Activated naive CD4-positive, alpha-beta T cell treated with anti-CD3 and anti-CD28 coated beads, Interleukin-2, amount 50 U/mL, for 16 hours (primary cell): ENCODE data around the gene CCDC148.
"Not testable (repeated sequence)": the region's sequence is repeated elsewhere in the genome, so short reads cannot be mapped to it uniquely, and the experiment has no call there.

ENCODE experiments used
- DNase-seq: peaks from one replicate; pipeline ENCODE4 v3.0.0-alpha.2; 2020

Gene CCDC148

DNA sequence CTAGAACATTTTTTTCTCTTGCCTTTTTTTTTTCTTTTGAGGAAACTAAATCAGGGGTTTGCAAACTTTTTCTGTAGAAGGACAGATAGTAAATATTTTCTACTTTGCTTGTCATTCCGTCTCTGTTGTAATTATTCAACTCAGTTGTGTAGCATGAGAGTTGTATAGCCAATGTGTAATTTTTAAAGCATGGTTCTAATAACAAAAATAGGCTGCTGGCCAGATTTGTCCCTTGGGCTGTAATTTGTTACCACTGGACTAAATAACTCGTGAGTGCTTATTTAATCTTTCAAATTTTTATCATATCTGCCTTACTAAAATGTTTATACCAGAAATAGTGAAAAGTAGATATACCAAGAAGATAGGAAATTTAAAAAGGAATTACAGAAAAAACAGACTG lies 43.0 kb downstream of the CCDC148 start:
- DNase-seq, result no peak

DNA sequence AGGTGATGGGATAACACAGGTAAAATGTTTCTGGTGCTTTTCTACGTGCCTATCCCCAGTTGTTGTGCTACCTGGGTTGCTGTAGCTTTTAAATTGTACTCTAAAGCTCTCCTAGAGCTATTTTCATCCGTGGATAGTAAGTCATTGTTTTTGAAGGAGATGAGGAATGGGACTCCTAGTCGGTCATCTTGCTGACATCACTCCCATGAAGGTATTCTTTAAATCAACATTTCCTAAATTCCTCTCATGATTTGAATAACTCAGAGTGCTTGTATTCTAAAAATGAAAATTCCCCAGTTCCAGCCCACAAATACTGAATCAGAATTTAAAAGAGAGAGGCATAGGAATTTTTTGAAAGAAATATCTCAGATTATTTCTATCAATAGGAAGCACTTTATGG lies 44.3 kb downstream of the CCDC148 start:
- no peak for DNase-seq

DNA sequence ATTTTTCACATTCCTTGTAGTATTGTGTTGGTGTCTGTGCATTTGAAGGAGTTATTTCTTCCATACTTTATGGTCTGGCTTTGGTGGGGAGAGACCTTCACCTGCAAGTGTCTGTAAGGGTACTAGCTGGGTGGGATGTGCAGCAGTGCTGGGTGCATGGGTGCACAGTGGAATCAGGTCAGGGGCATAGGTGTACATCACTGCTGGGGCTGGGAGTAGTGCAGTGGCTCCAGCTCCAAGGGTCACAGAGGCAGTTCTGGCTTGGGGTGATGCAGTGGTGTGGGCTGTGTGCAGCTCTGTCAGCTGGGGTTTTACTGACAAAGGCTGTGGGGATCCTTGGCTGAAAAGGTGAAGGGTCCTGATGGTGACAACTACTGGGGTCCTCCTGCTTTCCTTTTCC lies 44.8 kb downstream of the CCDC148 start:
- no peak for DNase-seq

GRCh38 chr2:158410132-158410531 lies 46.4 kb downstream of the CCDC148 start:
- DNase-seq, result no peak

DNA sequence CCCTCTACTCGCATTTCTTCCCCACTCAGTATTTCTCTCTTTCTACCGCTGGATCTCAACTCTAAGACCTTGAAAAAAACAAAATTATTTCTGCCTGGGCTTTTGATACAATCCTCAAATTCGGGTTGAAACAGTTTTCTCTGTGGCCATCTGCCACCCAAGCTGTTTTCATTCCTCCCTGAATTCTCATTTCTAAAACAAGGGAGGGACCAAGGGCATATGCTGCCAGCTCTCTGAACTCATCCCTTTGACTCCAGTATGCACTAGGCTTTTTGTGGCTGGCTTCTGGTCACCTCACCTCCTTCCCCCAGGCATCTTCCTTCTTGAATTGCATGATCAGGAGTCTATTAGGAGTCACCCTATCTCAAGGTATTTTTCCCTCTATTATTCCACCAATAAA lies 49.5 kb downstream of the CCDC148 start:
- no peak for DNase-seq

- DNase-seq, result no peak
Observed at GRCh38 chr2:158405341-158405740, 51.2 kb downstream of the CCDC148 start.

DNA sequence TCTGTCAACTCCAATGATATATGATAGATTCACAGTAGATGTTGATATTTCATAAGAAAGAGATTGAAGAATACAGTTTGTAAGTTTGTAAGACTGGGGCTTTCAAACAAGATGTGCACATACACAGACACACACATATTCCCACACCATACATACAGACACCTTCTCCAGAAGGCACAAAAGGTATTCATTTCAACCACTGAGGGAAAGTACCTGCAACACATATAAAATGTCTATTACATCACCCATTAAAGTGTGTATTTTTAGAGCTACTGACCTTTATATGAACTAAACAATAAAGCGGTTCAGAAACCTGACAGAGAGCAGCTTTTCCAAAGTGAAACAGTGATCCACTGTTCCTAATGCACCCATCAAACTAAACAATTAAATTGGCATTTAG lies 53.3 kb downstream of the CCDC148 start:
- DNase-seq, result no peak

DNA sequence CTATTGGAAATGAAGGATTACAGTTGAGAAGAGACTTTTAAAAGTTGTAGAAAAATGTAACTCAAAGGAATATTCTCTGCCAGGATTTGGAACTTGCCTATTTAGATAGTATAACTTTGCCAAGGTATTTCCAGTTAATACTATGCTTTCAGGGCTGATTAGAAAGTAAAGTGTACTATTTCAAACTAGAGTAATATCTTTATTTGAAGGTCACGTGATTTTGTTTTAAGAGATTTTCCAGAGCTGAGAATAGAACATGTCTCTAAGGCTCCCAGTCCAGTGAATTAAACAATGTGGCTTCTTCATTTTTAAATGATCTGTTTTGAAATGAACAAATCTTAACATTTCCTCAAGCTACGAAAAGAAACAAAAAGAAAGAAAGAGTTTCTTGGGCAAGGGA lies 53.9 kb downstream of the CCDC148 start:
- DNase-seq, result no peak

DNA sequence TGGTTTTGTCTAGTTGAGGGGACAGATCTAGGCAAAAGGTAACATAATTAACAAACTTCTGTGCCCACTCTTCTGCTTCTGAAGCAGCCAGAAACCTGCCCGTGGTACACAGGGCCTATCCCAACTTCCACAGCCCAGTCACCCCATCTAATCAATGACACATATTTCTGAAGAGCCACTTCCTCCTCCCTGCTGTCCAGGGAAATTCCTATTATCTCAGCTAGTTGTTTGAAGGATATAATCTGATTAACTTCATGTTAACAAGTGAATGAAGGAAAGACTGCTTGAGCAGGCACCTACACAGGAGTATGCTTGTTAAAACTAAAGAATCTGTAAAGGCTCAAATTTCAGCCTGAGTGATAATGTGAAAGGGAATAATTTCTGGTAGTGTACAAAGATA lies 61.4 kb downstream of the CCDC148 start:
- no peak for DNase-seq

DNA sequence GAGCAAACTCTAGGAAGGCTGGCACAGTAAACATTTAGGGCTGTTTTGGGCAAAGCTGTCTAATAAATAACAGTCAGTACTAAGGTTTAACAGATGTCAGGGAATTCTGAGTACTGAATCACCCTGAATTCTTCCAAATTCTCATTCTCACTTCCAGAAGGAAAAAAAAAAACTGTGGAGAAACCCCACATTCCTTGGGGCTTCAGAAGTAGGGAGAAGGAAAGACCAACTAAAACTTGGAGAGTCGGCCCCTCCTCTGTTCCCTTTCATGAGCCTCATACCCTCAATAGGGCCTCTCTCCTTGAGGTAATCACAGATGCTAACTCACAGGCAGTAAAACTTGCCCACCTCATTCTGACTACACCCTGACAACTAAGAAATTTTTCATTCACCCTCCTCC lies 62.1 kb downstream of the CCDC148 start:
- no peak for DNase-seq

DNA sequence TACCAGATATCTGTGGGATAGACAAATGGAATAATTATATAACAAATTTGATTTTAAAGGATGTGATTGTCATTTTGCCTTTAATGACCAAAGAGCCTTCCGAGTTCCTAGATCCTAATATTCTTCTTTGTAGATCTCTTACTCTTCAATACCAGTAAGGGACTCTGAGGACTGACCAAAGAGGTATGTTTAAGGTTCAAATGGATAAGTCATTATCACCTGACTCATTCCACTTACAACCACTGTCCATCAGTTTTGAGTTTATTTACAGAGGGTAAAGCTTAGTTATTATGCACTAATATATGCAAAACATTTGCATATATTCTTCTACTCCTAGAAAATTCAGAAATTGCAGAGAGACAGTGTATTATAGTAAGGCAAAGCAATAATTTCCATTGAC lies 62.7 kb downstream of the CCDC148 start:
- DNase-seq, result no peak

DNA sequence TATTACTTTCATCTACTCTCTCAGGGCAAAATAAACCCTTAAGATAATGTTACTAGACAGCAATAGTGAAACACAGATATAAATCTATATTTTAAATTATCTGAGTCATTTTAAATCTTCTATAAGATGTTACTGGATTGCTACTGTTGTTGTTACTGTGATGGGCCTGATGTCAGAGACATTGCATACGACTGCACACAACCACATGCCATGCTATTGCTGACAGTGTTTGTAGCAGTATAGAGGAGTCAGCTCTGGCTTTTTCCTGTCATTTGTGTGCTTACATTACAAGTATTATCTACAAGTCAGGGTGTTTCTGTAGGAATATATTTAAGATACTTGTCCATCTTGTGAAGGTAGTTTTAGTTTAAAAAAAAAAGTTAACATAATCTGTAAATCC lies 63.9 kb downstream of the CCDC148 start:
- DNase-seq, result no peak

DNA sequence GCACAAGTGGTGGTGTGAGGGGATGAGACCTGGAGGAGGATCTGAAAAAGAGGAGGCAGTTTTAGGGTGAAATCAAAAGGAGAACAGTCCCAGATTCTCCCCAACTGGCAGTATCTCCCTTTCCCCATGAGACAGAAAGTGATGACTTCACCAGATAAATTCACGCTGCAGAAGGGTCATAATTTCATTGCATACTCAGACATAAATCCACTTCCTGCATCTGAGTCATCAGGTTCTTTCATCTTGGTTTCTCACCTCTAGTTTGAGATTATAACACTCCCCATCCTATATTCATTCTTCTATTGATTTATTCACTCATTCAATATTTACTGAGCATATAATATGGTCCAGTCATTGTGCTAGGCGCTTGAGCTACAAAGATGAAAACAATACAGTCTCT lies 64.7 kb downstream of the CCDC148 start:
- DNase-seq, result no peak

DNA sequence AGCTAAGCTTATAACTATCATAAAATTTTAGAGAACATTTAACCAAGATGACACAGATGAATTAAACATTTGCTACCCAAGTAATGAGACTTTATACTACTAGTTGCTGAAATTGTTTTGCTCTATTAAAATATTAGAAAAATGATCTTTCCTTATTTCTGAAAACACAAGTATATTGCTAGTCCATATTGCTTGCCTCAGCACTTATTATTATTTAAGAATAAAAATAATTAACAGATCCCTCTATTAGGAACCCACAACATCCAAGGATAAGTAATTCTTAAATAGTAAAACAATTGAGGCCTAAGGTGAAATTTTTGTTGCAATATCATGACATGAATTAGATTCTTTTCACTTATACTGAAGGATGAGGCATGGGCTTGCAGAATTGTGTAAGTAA lies 65.2 kb downstream of the CCDC148 start:
- no peak for DNase-seq

DNA sequence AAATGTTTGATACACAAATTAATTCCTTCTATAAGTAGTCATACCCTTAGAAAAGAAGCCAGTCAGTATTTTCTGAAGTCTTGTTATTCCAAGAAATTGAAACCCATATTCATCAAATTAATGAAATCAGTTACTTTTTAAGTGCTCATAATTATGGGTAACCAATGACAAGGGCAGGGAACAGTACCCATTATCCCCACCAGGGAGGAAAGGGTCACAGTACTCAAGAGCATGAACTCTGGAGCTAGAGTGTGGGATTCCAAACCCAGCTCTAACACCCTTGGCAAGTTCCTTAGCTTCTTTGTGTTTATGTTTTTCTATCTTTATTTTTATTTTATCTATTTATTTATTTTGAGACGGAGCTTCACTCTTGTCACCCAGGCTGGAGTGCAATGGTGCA lies 68.4 kb downstream of the CCDC148 start:
- no peak for DNase-seq

GRCh38 chr2:158385646-158386045 lies 70.9 kb downstream of the CCDC148 start:
- no peak for DNase-seq

DNA sequence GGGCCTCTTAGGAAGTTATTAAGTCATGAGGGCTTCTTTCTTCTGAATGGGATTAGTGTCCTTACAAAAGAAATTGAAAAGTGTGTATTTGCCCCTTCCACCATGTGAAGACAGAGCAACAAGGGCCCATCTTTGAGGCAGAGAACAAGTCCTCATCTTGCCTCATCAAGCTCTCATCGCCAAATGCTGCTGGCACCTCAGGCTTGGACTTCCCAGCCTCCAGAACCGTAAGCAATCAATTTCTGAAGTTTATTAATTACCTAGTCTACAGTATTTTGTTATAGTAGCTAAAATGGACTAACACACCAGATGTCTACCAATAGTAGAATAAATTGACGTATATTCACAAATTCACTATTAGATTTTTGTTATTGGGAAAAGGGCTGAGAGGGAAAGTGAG lies 74.6 kb downstream of the CCDC148 start:
- no peak for DNase-seq

DNA sequence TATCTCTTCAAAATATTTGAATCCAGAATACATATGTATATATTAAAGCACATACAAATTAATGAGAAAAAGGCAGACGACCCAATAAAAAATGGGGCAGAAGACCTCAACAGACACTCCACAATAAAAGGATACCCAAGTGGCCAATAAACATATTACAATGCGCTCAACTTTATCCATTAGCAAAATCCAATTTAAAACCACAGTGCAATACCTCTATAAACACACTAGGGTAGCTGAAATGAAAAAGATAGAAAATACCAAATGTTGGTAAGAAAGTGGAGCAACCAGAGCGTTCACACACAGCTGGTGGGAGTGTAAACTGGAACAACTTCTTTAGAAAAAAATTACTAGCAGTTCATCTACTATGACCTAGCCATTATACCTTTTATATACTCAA lies 75.3 kb downstream of the CCDC148 start:
- DNase-seq, result no peak

- no peak for DNase-seq
Observed at GRCh38 chr2:158380746-158381145, 75.8 kb downstream of the CCDC148 start.

DNA sequence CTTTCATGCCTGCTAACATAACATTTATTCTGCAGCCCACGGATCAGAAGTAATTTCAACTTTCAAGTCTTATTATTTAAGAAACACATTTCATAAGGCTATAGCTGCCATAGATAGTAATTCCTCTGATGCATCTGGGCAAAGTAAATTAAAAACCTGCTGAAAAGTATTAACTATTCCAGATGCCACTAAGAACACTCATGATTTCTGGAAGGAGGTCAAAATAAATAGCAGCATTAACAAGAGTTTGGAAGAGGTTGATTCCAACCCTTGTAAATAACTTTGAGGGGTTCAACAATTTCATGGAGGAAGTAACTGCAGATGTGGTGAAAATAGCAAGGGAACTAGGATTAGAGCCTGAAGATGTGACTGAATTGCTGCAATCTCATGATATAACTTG lies 77.6 kb downstream of the CCDC148 start:
- DNase-seq, result no peak

- DNase-seq, result no peak
Observed at GRCh38 chr2:158366342-158366741, 90.2 kb downstream of the CCDC148 start.

GRCh38 chr2:158359846-158360245 lies 96.7 kb downstream of the CCDC148 start:
- DNase-seq, result no peak

- no peak for DNase-seq
Observed at GRCh38 chr2:158357699-158358098, 98.9 kb downstream of the CCDC148 start.

- DNase-seq, result no peak
Observed at GRCh38 chr2:158357122-158357521, 99.4 kb downstream of the CCDC148 start.

DNA sequence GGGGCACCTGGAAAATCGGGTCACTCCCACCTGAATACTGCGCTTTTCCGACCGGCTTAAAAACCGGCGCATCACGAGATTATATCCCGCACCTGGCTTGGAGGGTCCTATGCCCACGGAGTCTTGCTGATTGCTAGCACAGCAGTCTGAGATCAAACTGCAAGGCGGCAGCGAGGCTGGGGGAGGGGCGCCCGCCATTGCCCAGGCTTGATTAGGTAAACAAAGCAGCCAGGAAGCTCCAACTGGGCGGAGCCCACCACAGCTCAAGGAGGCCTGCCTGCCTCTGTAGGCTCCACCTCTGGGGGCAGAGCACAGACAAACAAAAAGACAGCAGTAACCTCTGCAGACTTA lies 105.1 kb downstream of the CCDC148 start:
- DNase-seq, result not testable (repeated sequence)

DNA sequence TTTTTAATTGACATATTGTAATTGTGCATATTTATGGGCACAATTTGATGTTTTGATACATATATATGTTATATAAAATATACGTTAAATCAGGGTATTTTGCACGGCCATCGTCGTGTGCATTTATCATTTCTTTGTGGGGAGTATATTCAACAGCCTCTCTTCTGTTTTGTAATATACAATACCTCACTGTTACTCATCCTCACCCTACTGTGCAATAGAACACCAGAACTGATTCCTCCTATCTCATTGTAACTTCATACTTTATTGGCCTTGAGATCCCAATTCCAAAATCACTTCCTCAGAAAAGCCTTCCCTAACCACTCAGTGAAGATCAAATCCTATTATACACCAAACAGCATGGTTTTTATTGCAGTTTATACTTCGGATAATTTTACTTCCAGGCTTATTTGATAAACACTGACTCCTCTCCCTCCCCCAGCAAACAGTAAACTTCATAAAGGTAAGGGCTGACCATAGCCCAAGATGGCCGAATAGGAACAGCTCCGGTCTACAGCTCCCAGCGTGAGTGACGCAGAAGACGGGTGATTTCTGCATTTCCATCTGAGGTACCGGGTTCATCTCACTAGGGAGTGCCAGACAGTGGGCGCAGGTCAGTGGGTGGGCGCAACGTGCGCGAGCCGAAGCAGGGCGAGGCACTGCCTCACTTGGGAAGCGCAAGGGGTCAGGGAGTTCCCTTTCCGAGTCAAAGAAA lies 105.6 kb downstream of the CCDC148 start:
- not testable (repeated sequence) for DNase-seq
